ENCODE results near the gene AKAP12.

Gene AKAP12

GRCh38 chr6:151240791-151241642 lies 1.2 kb downstream of the AKAP12 start:
- WGBS: under 1% methylated on average over 68 of the region's 68 CpGs
- Histone ChIP-seq H3K4me3 (ENCODE audit: insufficient read depth in 1 of 2, low read depth in 1 of 2, low read length in 2 of 2) (peak overlapping the region; percentile 89 to 92), H3K79me1 (replicated peaks; ENCODE audit: low read length, poor library complexity, severe bottlenecking) (peaks cover 2% of the 10 kb centered on the region), H2AFZ (ENCODE audit: low read depth, low read length) (peak overlapping the region; percentile 85), H4K8ac (ENCODE audit: low read length) (no peak overlapping the region), H2BK12ac (ENCODE audit: low read length in 2 of 2) (peak overlapping the region in 1 of 2 experiments; percentile 52), H3K27me3 (ENCODE audit: control insufficient read depth in 1 of 2, insufficient read depth in 1 of 2, low read length in 2 of 2) (no peaks in the 10 kb centered on the region), H3K9ac (ENCODE audit: low read length) (peak overlapping the region; percentile 86), H2BK15ac (ENCODE audit: low read depth, poor library complexity, severe bottlenecking) (no peak overlapping the region), H3K27ac (ENCODE audit: low read length, poor library complexity, severe bottlenecking) (peak overlapping the region; percentile 65), H3K18ac (ENCODE audit: low read depth in 1 of 2, low read length in 2 of 2) (peak overlapping the region; percentile 94 to 99), H2BK5ac (ENCODE audit: low read depth, low read length, poor library complexity, severe bottlenecking) (peak overlapping the region; percentile 62), H3K36me3 (ENCODE audit: control insufficient read depth in 1 of 2, insufficient read depth in 2 of 2, low read depth in 1 of 2, low read length in 2 of 2) (no peaks in the 10 kb centered on the region), H3K9me3 (ENCODE audit: control insufficient read depth, low read length) (no peaks in the 10 kb centered on the region), H3K4ac (ENCODE audit: low read depth in 1 of 2, low read length in 2 of 2) (peak overlapping the region; percentile 46 to 91), H2AK5ac (ENCODE audit: low read length, severe bottlenecking) (no peak overlapping the region), H3K4me2 (ENCODE audit: low read length, poor library complexity, severe bottlenecking) (peak overlapping the region; percentile 98), H3K23ac (ENCODE audit: low read length in 2 of 2) (peak overlapping the region; percentile 70 to 95), H4K91ac (ENCODE audit: low read length) (peak overlapping the region; percentile 71), H3K14ac (ENCODE audit: low read length in 2 of 2) (peak overlapping the region in 1 of 2 experiments; percentile 95), H3K4me1 (ENCODE audit: control insufficient read depth, insufficient read depth, low read depth, low read length) (peaks cover 8% of the 10 kb centered on the region), H2BK120ac (ENCODE audit: low read depth, low read length) (peak overlapping the region; percentile 87)
- peak; percentile 82 for DNase-seq

DNA sequence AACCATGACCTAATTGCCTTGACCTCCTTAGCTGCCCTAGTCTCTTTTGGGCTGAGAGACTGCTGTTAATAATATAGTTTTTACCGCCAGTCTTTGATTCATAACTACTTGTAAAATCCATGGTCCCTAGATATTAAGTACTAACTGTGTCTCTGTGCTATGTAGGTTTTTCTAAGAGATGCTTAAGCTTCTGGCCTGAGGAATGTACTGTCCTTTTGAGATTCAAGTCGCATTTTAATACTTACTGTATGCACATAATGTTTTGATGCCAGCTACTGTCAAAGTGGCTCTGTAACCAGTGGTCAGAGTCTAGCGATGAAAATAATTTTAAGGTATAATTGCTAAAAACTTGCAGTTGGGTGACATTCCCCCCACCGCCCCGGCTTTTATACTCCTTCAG lies 2.1 kb downstream of the AKAP12 start:
- Histone ChIP-seq H2BK120ac (ENCODE audit: low read depth, low read length) (no peak overlapping the region), H2BK15ac (ENCODE audit: low read depth, poor library complexity, severe bottlenecking) (no peak overlapping the region), H3K79me1 (replicated peaks; ENCODE audit: low read length, poor library complexity, severe bottlenecking) (peaks cover 5% of the 10 kb centered on the region), H4K8ac (ENCODE audit: low read length) (no peak overlapping the region), H3K27ac (ENCODE audit: low read length, poor library complexity, severe bottlenecking) (no peak overlapping the region), H2BK12ac (ENCODE audit: low read length in 2 of 2) (no peak overlapping the region), H3K36me3 (ENCODE audit: control insufficient read depth in 1 of 2, insufficient read depth in 2 of 2, low read depth in 1 of 2, low read length in 2 of 2) (no peaks in the 10 kb centered on the region), H3K4me2 (ENCODE audit: low read length, poor library complexity, severe bottlenecking) (peak overlapping the region; percentile 98), H3K9me3 (ENCODE audit: control insufficient read depth, low read length) (no peaks in the 10 kb centered on the region), H2AK5ac (ENCODE audit: low read length, severe bottlenecking) (no peak overlapping the region), H3K4me1 (ENCODE audit: control insufficient read depth, insufficient read depth, low read depth, low read length) (peaks cover 8% of the 10 kb centered on the region), H4K91ac (ENCODE audit: low read length) (no peak overlapping the region), H3K18ac (ENCODE audit: low read depth in 1 of 2, low read length in 2 of 2) (no peak overlapping the region), H3K14ac (ENCODE audit: low read length in 2 of 2) (no peak overlapping the region), H2BK5ac (ENCODE audit: low read depth, low read length, poor library complexity, severe bottlenecking) (no peak overlapping the region), H3K9ac (ENCODE audit: low read length) (peak overlapping the region; percentile 86), H2AFZ (ENCODE audit: low read depth, low read length) (no peak overlapping the region), H3K27me3 (ENCODE audit: control insufficient read depth in 1 of 2, insufficient read depth in 1 of 2, low read length in 2 of 2) (no peaks in the 10 kb centered on the region), H3K23ac (ENCODE audit: low read length in 2 of 2) (no peak overlapping the region), H3K4me3 (ENCODE audit: insufficient read depth in 1 of 2, low read depth in 1 of 2, low read length in 2 of 2) (peak overlapping the region in 1 of 2 experiments; percentile 92), H3K4ac (ENCODE audit: low read depth in 1 of 2, low read length in 2 of 2) (no peak overlapping the region)
- no peak for DNase-seq
- WGBS: 80% methylated on average over 4 of the region's 5 CpGs

DNA sequence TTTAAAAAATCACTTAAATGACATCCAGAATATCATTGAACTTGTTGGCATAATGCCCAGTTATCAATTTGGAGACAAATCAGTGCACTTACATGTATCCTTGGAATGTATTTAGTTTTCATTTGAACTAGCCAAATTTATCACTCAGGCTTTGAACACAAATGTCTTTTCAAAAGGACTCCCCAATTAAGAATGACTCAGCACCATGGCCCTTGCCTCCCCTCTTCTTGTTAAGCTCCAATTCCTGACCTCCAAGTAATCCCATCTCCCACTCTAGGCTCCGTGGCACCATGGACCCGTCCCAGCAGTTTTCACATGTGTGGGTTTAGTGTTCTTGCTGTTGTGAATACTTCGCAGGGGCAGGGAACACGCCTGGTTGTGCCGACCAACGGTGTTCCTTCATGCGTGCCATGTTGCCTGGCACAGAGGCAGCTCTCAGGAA lies 2.7 kb downstream of the AKAP12 start:
- 77% methylated on average over 7 of the region's 7 CpGs for WGBS
- Histone ChIP-seq H3K4me3 (ENCODE audit: insufficient read depth in 1 of 2, low read depth in 1 of 2, low read length in 2 of 2) (peak overlapping the region; percentile 9 to 92), H3K14ac (ENCODE audit: low read length in 2 of 2) (no peak overlapping the region), H3K4me1 (ENCODE audit: control insufficient read depth, insufficient read depth, low read depth, low read length) (peaks cover 8% of the 10 kb centered on the region), H3K18ac (ENCODE audit: low read depth in 1 of 2, low read length in 2 of 2) (peak overlapping the region in 1 of 2 experiments; percentile 22), H4K8ac (ENCODE audit: low read length) (no peak overlapping the region), H2BK12ac (ENCODE audit: low read length in 2 of 2) (peak overlapping the region in 1 of 2 experiments; percentile 75), H3K9me3 (ENCODE audit: control insufficient read depth, low read length) (no peaks in the 10 kb centered on the region), H2AK5ac (ENCODE audit: low read length, severe bottlenecking) (no peak overlapping the region), H3K27ac (ENCODE audit: low read length, poor library complexity, severe bottlenecking) (no peak overlapping the region), H3K36me3 (ENCODE audit: control insufficient read depth in 1 of 2, insufficient read depth in 2 of 2, low read depth in 1 of 2, low read length in 2 of 2) (no peaks in the 10 kb centered on the region), H3K4me2 (ENCODE audit: low read length, poor library complexity, severe bottlenecking) (peak overlapping the region; percentile 9), H4K91ac (ENCODE audit: low read length) (no peak overlapping the region), H2AFZ (ENCODE audit: low read depth, low read length) (no peak overlapping the region), H2BK120ac (ENCODE audit: low read depth, low read length) (no peak overlapping the region), H3K4ac (ENCODE audit: low read depth in 1 of 2, low read length in 2 of 2) (peak overlapping the region in 1 of 2 experiments; percentile 0), H2BK15ac (ENCODE audit: low read depth, poor library complexity, severe bottlenecking) (no peak overlapping the region), H3K27me3 (ENCODE audit: control insufficient read depth in 1 of 2, insufficient read depth in 1 of 2, low read length in 2 of 2) (no peaks in the 10 kb centered on the region), H3K23ac (ENCODE audit: low read length in 2 of 2) (peak overlapping the region in 1 of 2 experiments; percentile 1), H2BK5ac (ENCODE audit: low read depth, low read length, poor library complexity, severe bottlenecking) (no peak overlapping the region), H3K79me1 (replicated peaks; ENCODE audit: low read length, poor library complexity, severe bottlenecking) (peaks cover 8% of the 10 kb centered on the region), H3K9ac (ENCODE audit: low read length) (no peak overlapping the region)
- no peak for DNase-seq

DNA sequence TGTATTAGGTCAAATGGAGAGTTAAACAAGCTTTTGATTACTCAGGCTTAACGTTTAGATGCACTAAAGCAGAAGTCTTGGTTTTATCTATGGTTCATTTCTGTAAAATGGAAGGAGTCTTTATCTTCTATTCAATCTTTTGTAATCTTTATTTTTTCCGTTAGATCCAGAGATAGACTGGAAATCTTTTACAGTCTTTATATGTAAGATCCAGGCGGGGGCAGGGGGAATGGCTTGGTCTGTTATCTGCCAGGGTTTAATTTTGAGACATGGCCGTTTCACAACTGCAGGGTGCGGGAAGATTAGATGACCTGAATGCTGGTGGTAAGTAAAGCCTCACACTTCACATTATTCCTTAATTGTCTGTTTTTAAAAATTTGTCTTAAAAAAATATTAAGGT lies 3.7 kb downstream of the AKAP12 start:
- Histone ChIP-seq H2AK5ac (ENCODE audit: low read length, severe bottlenecking) (no peak overlapping the region), H3K4me1 (ENCODE audit: control insufficient read depth, insufficient read depth, low read depth, low read length) (peaks cover 8% of the 10 kb centered on the region), H3K23ac (ENCODE audit: low read length in 2 of 2) (no peak overlapping the region), H4K91ac (ENCODE audit: low read length) (no peak overlapping the region), H3K79me1 (replicated peaks; ENCODE audit: low read length, poor library complexity, severe bottlenecking) (peaks cover 8% of the 10 kb centered on the region), H3K4ac (ENCODE audit: low read depth in 1 of 2, low read length in 2 of 2) (no peak overlapping the region), H2BK12ac (ENCODE audit: low read length in 2 of 2) (no peak overlapping the region), H3K4me3 (ENCODE audit: insufficient read depth in 1 of 2, low read depth in 1 of 2, low read length in 2 of 2) (no peak overlapping the region), H2BK5ac (ENCODE audit: low read depth, low read length, poor library complexity, severe bottlenecking) (no peak overlapping the region), H3K4me2 (ENCODE audit: low read length, poor library complexity, severe bottlenecking) (no peak overlapping the region), H3K9me3 (ENCODE audit: control insufficient read depth, low read length) (no peaks in the 10 kb centered on the region), H3K9ac (ENCODE audit: low read length) (no peak overlapping the region), H3K36me3 (ENCODE audit: control insufficient read depth in 1 of 2, insufficient read depth in 2 of 2, low read depth in 1 of 2, low read length in 2 of 2) (no peaks in the 10 kb centered on the region), H2BK120ac (ENCODE audit: low read depth, low read length) (no peak overlapping the region), H3K18ac (ENCODE audit: low read depth in 1 of 2, low read length in 2 of 2) (no peak overlapping the region), H2AFZ (ENCODE audit: low read depth, low read length) (no peak overlapping the region), H3K27ac (ENCODE audit: low read length, poor library complexity, severe bottlenecking) (no peak overlapping the region), H2BK15ac (ENCODE audit: low read depth, poor library complexity, severe bottlenecking) (no peak overlapping the region), H4K8ac (ENCODE audit: low read length) (no peak overlapping the region), H3K27me3 (ENCODE audit: control insufficient read depth in 1 of 2, insufficient read depth in 1 of 2, low read length in 2 of 2) (no peaks in the 10 kb centered on the region), H3K14ac (ENCODE audit: low read length in 2 of 2) (no peak overlapping the region)
- WGBS: 70% methylated on average over 2 of the region's 5 CpGs
- no peak for DNase-seq

Measured in mesenchymal stem cell (in vitro differentiated cells and primary cell).